ENCODE data around the gene TARBP1. TPM values are rescaled to one million over a fixed set of nuclear protein-coding genes. Genes with fewer than 3 reads are reported as not detected.

TARBP1 gene
- total RNA-seq, 1 donor from 2014 or later, result 39.6 TPM

DNA sequence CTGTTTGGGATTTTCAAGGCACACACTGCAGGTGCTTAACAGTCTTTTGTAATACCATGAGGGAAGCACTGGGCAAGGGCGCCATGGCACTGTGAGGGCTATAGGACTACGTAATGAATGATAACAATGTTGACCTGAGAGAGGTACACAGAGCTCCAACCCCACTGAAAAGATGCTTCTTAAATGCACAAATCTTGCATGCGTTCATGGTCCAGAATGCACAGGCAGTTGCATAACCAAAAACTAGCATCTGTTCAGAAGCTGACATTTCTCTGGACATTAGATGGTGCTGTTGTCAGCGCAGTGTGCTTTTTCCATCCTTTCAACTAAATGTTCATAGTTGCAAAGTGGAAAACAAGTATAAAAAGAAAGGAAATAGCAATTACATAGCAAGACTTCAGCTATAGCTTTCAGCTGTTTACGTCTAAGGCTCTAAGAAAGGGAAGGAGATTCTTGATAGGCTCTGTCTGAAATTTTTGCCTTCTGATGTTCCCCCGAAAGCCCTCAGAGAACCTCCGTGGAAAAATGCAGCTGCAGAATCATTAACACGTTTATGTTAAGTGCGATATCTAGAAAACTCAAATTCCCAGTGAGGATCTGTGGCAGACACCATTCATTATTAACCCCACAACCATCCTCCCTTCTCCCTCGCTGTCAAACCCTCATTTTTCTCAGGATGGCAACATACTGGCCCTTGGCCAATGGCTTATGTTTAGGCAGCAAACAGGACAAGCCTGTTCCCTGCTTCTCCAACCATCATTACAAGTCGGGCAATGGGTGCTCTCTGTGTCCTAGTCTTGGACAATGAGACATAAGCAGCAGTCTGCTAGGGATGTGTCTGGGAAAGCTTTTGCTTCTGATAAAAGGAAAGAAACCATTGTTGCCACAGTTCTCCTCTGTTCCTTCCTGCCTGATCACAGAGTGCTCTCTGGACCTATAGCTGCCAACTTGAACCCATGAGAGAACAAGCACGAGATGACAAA is 8.2 kb upstream of the TARBP1 start:
- Mint-ChIP-seq H3K27ac (ENCODE audit: unreplicated experiment) (no peak overlapping the region), H3K36me3 (ENCODE audit: low read depth, unreplicated experiment) (no peaks in the 10 kb centered on the region), H3K9me3 (ENCODE audit: unreplicated experiment) (no peaks in the 10 kb centered on the region), H3K4me1 (ENCODE audit: unreplicated experiment) (peaks cover 21% of the 10 kb centered on the region), H3K4me3 (ENCODE audit: unreplicated experiment) (no peak overlapping the region), H3K27me3 (ENCODE audit: unreplicated experiment) (no peaks in the 10 kb centered on the region)
- TF ChIP-seq, protein P1, sequence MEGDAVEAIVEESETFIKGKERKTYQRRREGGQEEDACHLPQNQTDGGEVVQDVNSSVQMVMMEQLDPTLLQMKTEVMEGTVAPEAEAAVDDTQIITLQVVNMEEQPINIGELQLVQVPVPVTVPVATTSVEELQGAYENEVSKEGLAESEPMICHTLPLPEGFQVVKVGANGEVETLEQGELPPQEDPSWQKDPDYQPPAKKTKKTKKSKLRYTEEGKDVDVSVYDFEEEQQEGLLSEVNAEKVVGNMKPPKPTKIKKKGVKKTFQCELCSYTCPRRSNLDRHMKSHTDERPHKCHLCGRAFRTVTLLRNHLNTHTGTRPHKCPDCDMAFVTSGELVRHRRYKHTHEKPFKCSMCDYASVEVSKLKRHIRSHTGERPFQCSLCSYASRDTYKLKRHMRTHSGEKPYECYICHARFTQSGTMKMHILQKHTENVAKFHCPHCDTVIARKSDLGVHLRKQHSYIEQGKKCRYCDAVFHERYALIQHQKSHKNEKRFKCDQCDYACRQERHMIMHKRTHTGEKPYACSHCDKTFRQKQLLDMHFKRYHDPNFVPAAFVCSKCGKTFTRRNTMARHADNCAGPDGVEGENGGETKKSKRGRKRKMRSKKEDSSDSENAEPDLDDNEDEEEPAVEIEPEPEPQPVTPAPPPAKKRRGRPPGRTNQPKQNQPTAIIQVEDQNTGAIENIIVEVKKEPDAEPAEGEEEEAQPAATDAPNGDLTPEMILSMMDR (IDR thresholded peaks at IDR 0.05; ENCODE audit: unreplicated experiment), result no peak
- DNase-seq (ENCODE audit: low spot score), result no peak

DNA sequence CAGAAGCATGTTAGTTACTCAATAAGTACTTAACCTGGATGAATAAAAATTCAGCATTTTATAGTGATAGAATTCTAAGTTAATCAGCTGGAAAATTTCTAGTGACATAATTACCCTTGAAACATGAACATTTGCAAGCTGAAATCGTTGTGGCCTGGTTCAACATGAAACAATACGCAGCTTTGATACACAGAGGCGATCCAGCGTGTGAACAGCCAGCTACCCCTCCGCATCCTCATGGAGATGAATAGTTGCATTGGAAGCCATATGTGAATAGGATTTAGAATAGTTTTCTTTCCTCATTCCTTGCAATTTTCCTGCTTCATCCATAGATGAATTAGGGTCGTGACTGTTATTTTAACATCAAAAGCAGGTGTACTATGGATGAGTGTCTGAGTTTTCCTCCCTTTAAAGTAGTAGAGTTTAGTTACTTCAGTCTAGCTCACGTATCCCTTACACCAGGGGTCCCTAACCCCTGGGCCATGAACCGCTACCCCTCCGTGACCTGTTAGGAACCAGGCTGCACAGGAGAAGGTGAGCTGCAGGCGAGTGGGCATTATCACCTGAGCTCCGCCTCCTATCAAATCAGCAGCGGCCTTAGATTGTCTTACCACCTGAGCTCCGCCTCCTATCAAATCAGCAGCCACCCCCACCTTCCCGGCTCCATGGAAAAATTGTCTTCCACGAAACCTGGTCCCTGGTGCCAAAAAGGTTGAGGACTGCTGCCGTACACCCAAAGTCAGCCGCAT is 6.2 kb upstream of the TARBP1 start:
- H3K4me3 Mint-ChIP-seq (ENCODE audit: unreplicated experiment), result no peak overlapping the region

GRCh38 chr1:234484218-234484617 is 5.2 kb upstream of the TARBP1 start:
- H3K36me3 Mint-ChIP-seq (ENCODE audit: low read depth, unreplicated experiment), result no peaks in the 10 kb centered on the region
- DNase-seq (ENCODE audit: low spot score), result no peak

More for the DNA sequence above, 6.2 kb upstream of the TARBP1 start:
- no peak for DNase-seq (ENCODE audit: low spot score)
- Mint-ChIP-seq H3K27ac (ENCODE audit: unreplicated experiment) (no peak overlapping the region), H3K27me3 (ENCODE audit: unreplicated experiment) (no peaks in the 10 kb centered on the region), H3K4me1 (ENCODE audit: unreplicated experiment) (peaks cover 15% of the 10 kb centered on the region), H3K36me3 (ENCODE audit: low read depth, unreplicated experiment) (no peaks in the 10 kb centered on the region), H3K9me3 (ENCODE audit: unreplicated experiment) (no peaks in the 10 kb centered on the region)
- TF ChIP-seq, protein P1 (IDR thresholded peaks at IDR 0.05; ENCODE audit: unreplicated experiment), result no peak

GRCh38 chr1:234481771-234482170 is 2.8 kb upstream of the TARBP1 start:
- no peaks in the 10 kb centered on the region for H3K9me3 Mint-ChIP-seq (ENCODE audit: unreplicated experiment)
- no peak overlapping the region for H3K4me3 Mint-ChIP-seq (ENCODE audit: unreplicated experiment)
- peaks cover 9% of the 10 kb centered on the region for H3K4me1 Mint-ChIP-seq (ENCODE audit: unreplicated experiment)
- no peak overlapping the region for H3K27ac Mint-ChIP-seq (ENCODE audit: unreplicated experiment)
- peaks cover 2% of the 10 kb centered on the region for H3K27me3 Mint-ChIP-seq (ENCODE audit: unreplicated experiment)
- TF ChIP-seq, protein P1 (IDR thresholded peaks at IDR 0.05; ENCODE audit: unreplicated experiment), result no peak
- DNase-seq (ENCODE audit: low spot score), result no peak
- no peaks in the 10 kb centered on the region for H3K36me3 Mint-ChIP-seq (ENCODE audit: low read depth, unreplicated experiment)

More at GRCh38 chr1:234484218-234484617, 5.2 kb upstream of the TARBP1 start:
- H3K4me3 Mint-ChIP-seq (ENCODE audit: unreplicated experiment), result no peak overlapping the region
- peaks cover 2% of the 10 kb centered on the region for H3K27me3 Mint-ChIP-seq (ENCODE audit: unreplicated experiment)
- no peak overlapping the region for H3K27ac Mint-ChIP-seq (ENCODE audit: unreplicated experiment)
- TF ChIP-seq, protein P1 (IDR thresholded peaks at IDR 0.05; ENCODE audit: unreplicated experiment), result no peak
- H3K9me3 Mint-ChIP-seq (ENCODE audit: unreplicated experiment), result no peaks in the 10 kb centered on the region
- H3K4me1 Mint-ChIP-seq (ENCODE audit: unreplicated experiment), result peaks cover 17% of the 10 kb centered on the region

Measured in endothelial cell (in vitro differentiated cells).